PC-9 (cell line): ENCODE measurements around the gene CRADD.

ENCODE experiments used
- EZH2 ChIP-seq: fragments of 200-600 bp; sonication (generic); IDR thresholded peaks from 2 replicates; pipeline ENCODE4 v1.8.0; 2017; ENCODE audit warnings: antibody characterized with exemption, low read depth
- TF ChIP-seq, protein P1 (sequence below): fragments of 200-600 bp; sonication (generic); conservative IDR thresholded peaks from 2 replicates; pipeline ENCODE4 v1.6.1; 2017; ENCODE audit warnings: mixed run types, antibody characterized with exemption, mild to moderate bottlenecking, moderate library complexity

DNA sequence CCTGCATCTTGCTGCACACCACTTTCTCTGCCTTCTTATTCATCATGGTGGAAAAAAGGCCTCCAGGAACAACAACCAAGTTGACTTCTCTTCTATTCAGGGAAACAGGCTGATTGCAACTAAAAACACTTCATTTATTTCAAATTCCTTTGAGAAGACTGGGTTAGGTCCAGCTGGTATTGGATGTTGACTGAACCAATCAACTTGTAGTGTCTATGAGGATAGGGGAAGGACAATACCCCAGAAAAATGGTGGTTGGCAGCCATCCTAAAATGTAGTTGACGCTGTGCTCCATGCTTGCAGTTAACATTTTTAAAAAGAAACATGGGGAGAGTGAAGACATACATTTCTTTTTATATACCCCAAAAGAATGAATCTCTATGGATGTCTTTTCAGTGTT is 34.4 kb upstream of the CRADD start:
- TF ChIP-seq, protein P1, sequence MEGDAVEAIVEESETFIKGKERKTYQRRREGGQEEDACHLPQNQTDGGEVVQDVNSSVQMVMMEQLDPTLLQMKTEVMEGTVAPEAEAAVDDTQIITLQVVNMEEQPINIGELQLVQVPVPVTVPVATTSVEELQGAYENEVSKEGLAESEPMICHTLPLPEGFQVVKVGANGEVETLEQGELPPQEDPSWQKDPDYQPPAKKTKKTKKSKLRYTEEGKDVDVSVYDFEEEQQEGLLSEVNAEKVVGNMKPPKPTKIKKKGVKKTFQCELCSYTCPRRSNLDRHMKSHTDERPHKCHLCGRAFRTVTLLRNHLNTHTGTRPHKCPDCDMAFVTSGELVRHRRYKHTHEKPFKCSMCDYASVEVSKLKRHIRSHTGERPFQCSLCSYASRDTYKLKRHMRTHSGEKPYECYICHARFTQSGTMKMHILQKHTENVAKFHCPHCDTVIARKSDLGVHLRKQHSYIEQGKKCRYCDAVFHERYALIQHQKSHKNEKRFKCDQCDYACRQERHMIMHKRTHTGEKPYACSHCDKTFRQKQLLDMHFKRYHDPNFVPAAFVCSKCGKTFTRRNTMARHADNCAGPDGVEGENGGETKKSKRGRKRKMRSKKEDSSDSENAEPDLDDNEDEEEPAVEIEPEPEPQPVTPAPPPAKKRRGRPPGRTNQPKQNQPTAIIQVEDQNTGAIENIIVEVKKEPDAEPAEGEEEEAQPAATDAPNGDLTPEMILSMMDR, result no peak
- no peak for TF ChIP-seq EZH2
